ENCODE results near the gene PDXK. TPM values are rescaled to one million over a fixed set of nuclear protein-coding genes. Genes with fewer than 3 reads are reported as not detected.

PDXK gene
- total and polyA plus RNA-seq, 2 of the 13 experiments (the other 11 are each of a cell fraction or from before 2014, with no cell fraction given), result 114 to 184 TPM

GRCh38 chr21:43783098-43783700, 64.3 kb downstream of the PDXK start (continued):
- TF ChIP-seq, protein P1, sequence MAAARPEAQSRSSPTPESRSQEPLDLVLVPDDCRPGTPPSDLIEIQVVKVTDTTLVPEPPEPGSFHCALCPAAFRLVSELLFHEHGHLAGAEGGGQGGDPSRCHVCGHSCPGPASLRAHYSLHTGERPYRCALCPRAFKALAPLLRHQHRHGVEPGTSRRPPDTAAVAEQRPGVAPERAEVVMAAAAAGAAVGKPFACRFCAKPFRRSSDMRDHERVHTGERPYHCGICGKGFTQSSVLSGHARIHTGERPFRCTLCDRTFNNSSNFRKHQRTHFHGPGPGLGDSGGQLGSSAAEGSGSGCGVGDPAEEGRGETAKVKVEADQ (CRISPR knock-in tag; IDR thresholded peaks at IDR 0.05; ENCODE audit: borderline replicate concordance), result no peak
- TF ChIP-seq, protein P2, sequence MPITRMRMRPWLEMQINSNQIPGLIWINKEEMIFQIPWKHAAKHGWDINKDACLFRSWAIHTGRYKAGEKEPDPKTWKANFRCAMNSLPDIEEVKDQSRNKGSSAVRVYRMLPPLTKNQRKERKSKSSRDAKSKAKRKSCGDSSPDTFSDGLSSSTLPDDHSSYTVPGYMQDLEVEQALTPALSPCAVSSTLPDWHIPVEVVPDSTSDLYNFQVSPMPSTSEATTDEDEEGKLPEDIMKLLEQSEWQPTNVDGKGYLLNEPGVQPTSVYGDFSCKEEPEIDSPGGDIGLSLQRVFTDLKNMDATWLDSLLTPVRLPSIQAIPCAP (CRISPR knock-in tag; IDR thresholded peaks at IDR 0.05; ENCODE audit: low read depth), result no peak
- TF ChIP-seq ZNF224 (CRISPR knock-in tag; IDR thresholded peaks at IDR 0.05) (peak; percentile 33; the same call in 1 of the 2 replicates), ZNF136 (CRISPR knock-in tag; IDR thresholded peaks at IDR 0.05; ENCODE audit: low read depth) (0 out of 2 replicates have a peak, but pooled peaks have one; percentile 65), ZNF343 (CRISPR knock-in tag; IDR thresholded peaks at IDR 0.05) (no peak), JUN (CRISPR knock-in tag; IDR thresholded peaks at IDR 0.05) (no peak), ZNF501 (CRISPR knock-in tag; IDR thresholded peaks at IDR 0.05) (peak; percentile 92), CSRNP1 (CRISPR knock-in tag; IDR thresholded peaks at IDR 0.05) (peak; percentile 87), ZNF564 (CRISPR knock-in tag; IDR thresholded peaks at IDR 0.05) (peak; percentile 74; the same call in 1 of the 2 replicates), ZSCAN12 (CRISPR knock-in tag; IDR thresholded peaks at IDR 0.05) (no peak), RBM39 (IDR thresholded peaks at IDR 0.05; ENCODE audit: low read depth, low read length, poor library complexity, severe bottlenecking) (no peak), ZBTB7B (CRISPR knock-in tag; IDR thresholded peaks at IDR 0.05) (peak; percentile 91), ZNF326 (CRISPR knock-in tag; IDR thresholded peaks at IDR 0.05; ENCODE audit: borderline replicate concordance) (no peak), ZNF205 (CRISPR knock-in tag; IDR thresholded peaks at IDR 0.05) (peak; percentile 81; the same call in 1 of the 2 replicates), ZNF619 (CRISPR knock-in tag; IDR thresholded peaks at IDR 0.05) (peak; percentile 69; the same call in 1 of the 2 replicates), ARNT2 (CRISPR knock-in tag; IDR thresholded peaks at IDR 0.05; ENCODE audit: low read depth) (peak; percentile 73; the same call in 1 of the 2 replicates), SSRP1 (CRISPR knock-in tag; IDR thresholded peaks at IDR 0.05) (peak; percentile 85; the same call in 1 of the 2 replicates), STAG1 (CRISPR knock-in tag; IDR thresholded peaks at IDR 0.05) (no peak), RFX5 (IDR thresholded peaks at IDR 0.05; ENCODE audit: low read depth, low read length) (no peak)
- TF ChIP-seq, protein P3, sequence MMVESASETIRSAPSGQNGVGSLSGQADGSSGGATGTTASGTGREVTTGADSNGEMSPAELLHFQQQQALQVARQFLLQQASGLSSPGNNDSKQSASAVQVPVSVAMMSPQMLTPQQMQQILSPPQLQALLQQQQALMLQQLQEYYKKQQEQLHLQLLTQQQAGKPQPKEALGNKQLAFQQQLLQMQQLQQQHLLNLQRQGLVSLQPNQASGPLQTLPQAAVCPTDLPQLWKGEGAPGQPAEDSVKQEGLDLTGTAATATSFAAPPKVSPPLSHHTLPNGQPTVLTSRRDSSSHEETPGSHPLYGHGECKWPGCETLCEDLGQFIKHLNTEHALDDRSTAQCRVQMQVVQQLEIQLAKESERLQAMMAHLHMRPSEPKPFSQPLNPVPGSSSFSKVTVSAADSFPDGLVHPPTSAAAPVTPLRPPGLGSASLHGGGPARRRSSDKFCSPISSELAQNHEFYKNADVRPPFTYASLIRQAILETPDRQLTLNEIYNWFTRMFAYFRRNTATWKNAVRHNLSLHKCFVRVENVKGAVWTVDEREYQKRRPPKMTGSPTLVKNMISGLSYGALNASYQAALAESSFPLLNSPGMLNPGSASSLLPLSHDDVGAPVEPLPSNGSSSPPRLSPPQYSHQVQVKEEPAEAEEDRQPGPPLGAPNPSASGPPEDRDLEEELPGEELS (CRISPR knock-in tag; IDR thresholded peaks at IDR 0.05), result peak; percentile 80
- TF ChIP-seq, protein P4, sequence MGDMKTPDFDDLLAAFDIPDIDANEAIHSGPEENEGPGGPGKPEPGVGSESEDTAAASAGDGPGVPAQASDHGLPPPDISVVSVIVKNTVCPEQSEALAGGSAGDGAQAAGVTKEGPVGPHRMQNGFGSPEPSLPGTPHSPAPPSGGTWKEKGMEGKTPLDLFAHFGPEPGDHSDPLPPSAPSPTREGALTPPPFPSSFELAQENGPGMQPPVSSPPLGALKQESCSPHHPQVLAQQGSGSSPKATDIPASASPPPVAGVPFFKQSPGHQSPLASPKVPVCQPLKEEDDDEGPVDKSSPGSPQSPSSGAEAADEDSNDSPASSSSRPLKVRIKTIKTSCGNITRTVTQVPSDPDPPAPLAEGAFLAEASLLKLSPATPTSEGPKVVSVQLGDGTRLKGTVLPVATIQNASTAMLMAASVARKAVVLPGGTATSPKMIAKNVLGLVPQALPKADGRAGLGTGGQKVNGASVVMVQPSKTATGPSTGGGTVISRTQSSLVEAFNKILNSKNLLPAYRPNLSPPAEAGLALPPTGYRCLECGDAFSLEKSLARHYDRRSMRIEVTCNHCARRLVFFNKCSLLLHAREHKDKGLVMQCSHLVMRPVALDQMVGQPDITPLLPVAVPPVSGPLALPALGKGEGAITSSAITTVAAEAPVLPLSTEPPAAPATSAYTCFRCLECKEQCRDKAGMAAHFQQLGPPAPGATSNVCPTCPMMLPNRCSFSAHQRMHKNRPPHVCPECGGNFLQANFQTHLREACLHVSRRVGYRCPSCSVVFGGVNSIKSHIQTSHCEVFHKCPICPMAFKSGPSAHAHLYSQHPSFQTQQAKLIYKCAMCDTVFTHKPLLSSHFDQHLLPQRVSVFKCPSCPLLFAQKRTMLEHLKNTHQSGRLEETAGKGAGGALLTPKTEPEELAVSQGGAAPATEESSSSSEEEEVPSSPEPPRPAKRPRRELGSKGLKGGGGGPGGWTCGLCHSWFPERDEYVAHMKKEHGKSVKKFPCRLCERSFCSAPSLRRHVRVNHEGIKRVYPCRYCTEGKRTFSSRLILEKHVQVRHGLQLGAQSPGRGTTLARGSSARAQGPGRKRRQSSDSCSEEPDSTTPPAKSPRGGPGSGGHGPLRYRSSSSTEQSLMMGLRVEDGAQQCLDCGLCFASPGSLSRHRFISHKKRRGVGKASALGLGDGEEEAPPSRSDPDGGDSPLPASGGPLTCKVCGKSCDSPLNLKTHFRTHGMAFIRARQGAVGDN (CRISPR knock-in tag; IDR thresholded peaks at IDR 0.05), result peak; percentile 94

Measured in HepG2 (cell line).